Stimulated activated CD4-positive, alpha-beta T cell treated with anti-CD3 and anti-CD28 coated beads, Interleukin-4, amount 100 ng/mL, for 4 hours (primary cell): ENCODE measurements around the gene WRAP53.

Source experiments
- DNase-seq, 2 experiments: peaks; one replicate each; pipeline ENCODE4 v3.0.0-alpha.2; 2020

Gene WRAP53

DNA sequence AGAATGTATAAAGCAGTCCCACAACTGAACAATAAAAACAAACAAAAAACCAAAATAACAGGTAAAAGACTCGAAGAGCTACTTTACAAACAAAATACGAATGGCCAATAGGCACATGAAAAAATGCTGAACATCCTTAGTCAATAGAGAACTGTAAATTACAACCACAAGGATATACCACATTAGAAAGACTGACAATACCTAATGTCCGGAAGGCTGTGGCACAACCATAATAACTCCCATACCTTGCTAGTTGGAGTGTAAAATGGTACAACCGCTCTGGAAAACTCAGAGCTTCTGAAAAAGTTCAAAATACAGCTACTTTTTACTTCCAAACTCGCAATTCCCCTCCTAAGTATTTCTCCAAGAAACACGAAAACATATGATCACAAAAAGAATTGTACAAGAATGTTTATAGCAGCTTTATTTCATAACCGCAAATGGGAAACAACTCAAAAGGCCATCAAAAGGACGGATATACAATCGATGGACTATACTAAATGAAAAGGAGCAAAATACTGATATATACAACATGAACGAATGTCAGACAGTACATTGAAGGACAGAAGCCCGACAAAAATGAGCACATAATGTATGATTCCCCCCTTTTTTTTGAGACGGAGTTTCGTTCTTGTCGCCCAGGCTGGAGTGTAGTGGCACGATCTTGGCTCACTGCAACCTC is 3.3 kb upstream of the WRAP53 start:
- no peak for DNase-seq

DNA sequence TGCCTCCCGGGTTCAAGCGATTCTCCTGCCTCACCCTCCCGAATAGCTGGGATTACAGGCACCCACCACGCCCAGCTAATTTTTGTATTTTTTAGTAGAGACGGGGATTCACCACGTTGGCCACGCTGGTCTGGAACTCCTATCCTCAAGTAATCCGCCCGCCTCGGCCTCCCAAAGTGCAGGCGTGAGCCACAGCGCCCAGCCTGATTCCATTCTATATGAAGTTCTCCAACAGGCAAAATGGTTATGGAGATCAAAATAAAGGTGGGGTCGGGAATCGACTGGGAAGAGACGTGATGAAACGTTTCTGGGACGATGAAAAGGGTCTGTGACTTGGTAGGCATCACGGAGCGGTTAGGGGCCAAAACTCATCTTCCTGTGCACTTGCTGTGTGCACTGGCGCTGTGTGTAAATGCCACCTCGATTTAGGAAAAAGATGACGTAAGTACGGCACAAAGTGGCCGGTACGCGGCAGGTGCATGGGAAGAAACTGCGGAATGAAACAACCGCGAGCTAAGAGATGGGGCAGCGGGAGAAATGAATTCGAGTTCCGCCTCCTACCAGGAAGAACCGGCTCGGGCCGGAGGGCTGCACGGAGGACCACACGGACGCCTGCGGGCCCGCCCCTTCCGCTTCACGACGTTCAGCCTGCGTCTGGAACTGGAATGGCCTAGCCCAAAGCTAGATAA is 2.6 kb upstream of the WRAP53 start:
- DNase-seq, result peak; percentile 82 to 83

DNA sequence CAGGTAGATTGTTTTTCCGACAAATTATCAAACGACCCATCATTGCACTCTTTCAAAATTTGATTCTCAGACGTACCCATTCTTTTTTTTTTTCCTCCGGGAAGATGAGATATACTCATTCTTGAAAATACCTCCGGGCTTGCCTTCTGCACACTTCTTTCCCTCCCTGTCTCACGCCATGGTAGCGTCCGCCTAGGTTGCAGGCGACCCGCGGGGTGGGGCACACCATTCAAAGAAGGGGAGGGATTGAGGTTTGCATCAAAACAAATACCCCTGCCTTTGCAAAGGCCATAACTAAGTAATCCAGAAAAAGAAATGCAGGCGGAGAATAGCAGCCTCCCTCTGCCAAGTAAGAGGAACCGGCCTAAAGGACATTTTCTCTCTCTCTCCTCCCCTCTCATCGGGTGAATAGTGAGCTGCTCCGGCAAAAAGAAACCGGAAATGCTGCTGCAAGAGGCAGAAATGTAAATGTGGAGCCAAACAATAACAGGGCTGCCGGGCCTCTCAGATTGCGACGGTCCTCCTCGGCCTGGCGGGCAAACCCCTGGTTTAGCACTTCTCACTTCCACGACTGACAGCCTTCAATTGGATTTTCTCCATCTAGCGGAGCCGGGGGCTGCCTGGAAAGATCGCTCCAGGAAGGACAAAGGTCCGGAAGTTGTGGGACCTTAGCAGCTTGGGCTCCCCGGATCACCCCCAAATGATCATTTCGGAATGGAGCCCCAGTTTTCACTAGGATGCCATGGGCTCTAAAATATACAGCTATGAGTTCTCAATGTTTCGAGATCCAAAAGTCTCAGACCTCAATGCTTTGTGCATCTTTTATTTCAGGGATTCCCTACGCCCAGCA is 1.8 kb upstream of the WRAP53 start:
- DNase-seq, result peak; percentile 67 to 72

- DNase-seq, result peak; percentile 73 to 87
Observed at GRCh38 chr17:7687072-7687907, 987 bp upstream of the WRAP53 start, which contains the start of gene TP53. TP53 (minus strand) TSS chr17:7687490; CDS start chr17:7676594, 10,896 bp downstream.

- DNase-seq, result no peak
Observed at GRCh38 chr17:7688808-7689316, 585 bp downstream of the WRAP53 start.

GRCh38 chr17:7695586-7695985 is 7.3 kb downstream of the WRAP53 start:
- DNase-seq, result no peak

DNA sequence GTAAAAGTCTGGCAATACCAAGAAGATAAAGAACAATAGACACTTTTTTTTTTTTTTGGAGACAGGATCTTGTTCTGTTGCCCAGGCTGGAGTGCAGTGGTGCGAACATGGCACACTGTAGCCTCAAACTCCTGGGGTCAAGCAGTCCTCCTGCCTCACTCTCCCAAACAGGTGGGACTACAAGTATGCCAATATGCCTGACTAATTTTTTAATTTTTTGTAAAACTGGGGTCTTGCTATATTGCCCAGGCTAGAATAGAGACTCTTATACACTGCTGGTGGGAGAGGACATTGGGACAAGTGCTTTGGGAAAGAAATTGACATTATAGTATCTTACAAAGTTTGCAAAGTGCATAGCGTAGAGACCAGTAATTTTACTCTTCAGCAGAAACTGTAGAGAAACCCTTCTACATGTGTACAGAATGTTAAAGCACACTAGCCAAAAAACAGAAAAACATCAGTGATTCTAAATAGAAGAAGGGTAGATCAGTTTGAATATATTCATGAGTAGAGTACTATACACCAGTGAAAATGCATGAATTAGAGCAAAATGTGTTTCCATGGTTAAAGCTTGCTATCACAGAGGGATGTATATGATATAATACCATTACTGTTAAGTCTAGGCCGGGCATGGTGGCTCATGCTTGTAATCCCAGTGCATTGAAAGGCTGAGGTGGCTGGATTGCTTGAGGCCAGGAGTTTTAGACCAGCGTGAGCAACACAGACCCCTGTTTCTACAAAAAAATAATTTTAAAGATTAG is 9.7 kb downstream of the WRAP53 start:
- no peak for DNase-seq

DNA sequence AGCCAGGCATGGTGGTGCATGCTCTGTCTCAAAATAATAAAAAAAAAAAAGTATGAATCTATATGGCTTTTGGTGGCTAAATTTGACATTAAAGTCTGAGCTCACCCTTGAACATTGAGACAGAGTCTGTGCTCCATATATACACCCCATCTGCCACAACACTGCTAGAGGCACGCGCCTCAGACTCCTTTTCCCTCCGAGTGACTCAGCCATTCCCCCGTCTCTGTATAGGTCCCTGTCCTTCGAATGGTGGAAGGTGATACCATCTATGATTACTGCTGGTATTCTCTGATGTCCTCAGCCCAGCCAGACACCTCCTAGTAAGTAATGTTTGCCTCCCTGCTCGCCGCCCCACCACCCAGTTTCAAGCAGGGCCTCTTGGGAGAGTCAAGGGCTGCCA is 12.2 kb downstream of the WRAP53 start:
- no peak for DNase-seq

GRCh38 chr17:7701681-7702080 is 13.4 kb downstream of the WRAP53 start:
- no peak for DNase-seq

GRCh38 chr17:7702776-7703175 is 14.5 kb downstream of the WRAP53 start:
- DNase-seq, result no peak

- DNase-seq, result no peak
Observed at GRCh38 chr17:7703584-7704479, 15.6 kb downstream of the WRAP53 start.

DNA sequence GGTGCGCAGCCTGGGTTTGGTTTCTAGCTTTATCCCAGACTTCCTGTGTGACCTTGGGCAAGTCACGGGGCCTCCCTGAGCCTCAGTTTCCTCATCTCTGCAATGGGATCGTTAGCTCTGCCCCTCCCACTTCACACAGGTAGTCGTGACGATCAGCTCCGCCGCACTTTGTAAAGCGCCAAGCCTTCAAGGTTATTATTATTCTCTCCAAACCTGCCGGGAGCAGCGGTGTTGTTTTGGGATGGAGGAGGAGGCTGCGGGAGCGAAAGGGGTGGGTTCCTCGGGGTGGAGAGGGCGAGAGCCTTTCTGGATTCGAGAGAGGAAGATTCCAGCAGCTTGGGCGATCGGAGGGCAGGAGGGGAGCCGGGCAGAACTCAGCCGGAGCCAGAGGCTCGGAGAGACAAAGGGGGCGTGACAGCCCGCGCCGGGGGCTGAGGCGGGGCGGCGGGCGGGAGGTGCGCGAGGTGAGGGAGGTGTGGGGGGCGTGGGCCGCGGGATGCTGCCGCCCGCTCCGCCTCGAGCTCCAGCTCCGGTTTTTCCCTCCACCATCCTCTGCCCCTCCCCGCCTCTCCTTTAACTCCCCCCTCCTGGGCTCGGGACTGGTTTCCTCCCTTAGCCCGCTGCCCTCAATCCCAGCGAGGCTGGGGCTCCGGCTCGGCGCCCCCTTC is 16.5 kb downstream of the WRAP53 start, which contains the start of gene EFNB3:
Gene EFNB3, plus strand, starts transcription at position 602 of the 668 bp plus-strand sequence. CDS start 397 bp downstream, outside the sequence.
- DNase-seq, result peak in 1 of 2 experiments; percentile 31

- DNase-seq, result no peak
Observed at GRCh38 chr17:7705269-7706255, 17.3 kb downstream of the WRAP53 start.

GRCh38 chr17:7706631-7707354 is 18.5 kb downstream of the WRAP53 start:
- DNase-seq, result no peak

DNA sequence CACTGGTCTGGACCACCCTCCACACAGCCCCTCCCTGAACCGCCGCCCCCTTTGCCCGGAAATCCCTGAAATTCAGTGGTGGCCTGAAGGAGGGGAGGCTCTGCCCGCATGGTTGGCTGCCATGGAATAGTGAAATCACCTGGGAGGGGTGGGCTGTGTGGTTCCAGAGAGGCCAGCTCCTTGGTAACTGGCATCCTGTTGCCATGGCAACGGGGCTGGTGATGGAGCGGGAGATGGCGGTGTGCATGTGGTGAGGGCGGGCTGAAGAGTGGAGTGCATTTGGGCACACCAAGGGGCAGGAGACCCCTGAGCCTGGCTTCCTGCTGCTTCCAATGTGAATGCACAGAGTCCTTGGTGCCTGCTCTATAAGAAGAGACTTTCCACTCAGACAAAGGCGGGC is 19.2 kb downstream of the WRAP53 start:
- DNase-seq, result no peak

DNA sequence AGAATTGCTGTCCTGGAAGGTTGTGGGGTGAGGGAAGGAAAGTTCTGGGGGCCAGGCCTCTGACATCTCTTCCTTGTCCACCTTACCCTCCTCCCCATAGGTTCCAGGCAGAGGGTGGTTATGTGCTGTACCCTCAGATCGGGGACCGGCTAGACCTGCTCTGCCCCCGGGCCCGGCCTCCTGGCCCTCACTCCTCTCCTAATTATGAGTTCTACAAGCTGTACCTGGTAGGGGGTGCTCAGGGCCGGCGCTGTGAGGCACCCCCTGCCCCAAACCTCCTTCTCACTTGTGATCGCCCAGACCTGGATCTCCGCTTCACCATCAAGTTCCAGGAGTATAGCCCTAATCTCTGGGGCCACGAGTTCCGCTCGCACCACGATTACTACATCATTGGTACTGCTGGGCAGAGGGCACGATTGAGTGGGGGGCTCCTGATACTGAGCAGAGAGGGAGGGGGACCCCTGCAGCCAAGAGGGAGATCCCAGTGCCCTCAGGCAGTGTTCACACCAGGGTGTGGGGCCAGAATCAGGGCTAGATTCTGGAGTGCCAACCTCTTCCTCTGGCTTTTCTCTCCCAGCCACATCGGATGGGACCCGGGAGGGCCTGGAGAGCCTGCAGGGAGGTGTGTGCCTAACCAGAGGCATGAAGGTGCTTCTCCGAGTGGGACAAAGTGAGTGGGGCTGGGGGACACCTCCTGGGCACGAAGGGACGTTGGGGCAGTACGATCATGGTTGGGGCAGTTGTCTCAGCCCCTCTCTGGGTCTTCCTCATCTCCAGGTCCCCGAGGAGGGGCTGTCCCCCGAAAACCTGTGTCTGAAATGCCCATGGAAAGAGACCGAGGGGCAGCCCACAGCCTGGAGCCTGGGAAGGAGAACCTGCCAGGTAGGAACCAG is 19.8 kb downstream of the WRAP53 start:
- DNase-seq, result no peak

DNA sequence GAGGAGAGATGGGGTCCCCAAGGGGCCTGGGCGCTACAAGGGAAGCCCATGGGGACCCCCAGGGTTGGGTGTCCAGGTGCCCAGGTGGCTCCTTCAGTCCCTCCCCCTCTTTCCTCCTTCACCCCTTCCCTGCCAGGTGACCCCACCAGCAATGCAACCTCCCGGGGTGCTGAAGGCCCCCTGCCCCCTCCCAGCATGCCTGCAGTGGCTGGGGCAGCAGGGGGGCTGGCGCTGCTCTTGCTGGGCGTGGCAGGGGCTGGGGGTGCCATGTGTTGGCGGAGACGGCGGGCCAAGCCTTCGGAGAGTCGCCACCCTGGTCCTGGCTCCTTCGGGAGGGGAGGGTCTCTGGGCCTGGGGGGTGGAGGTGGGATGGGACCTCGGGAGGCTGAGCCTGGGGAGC is 20.8 kb downstream of the WRAP53 start:
- DNase-seq, result no peak
